Effector memory CD4-positive, alpha-beta T cell (primary cell): ENCODE data around the gene ZNF180.

ENCODE experiments used
- DNase-seq, 3 donors: peaks; one replicate each; pipeline ENCODE4 v3.0.0-alpha.2; 2020
- H3K27ac ChIP-seq: 2 replicates; pipeline ENCODE4 v1.7.0; 2013; ENCODE audit warnings: mild to moderate bottlenecking, low read length, moderate library complexity; ENCODE audit not compliant: insufficient read depth, poor library complexity, severe bottlenecking
- H3K27me3 ChIP-seq: replicated peaks from 2 replicates; pipeline ENCODE4 v1.7.0; 2013; ENCODE audit warnings: mild to moderate bottlenecking, low read length; ENCODE audit not compliant: insufficient read depth, control insufficient read depth, poor library complexity, severe bottlenecking
- H3K36me3 ChIP-seq: 2 replicates; pipeline ENCODE4 v1.7.0; 2013; ENCODE audit warnings: mild to moderate bottlenecking, low read length, moderate library complexity; ENCODE audit not compliant: control insufficient read depth, insufficient read depth
- H3K4me1 ChIP-seq: 2 replicates; pipeline ENCODE4 v1.7.0; 2013; ENCODE audit warnings: low read length, mild to moderate bottlenecking; ENCODE audit not compliant: control insufficient read depth, insufficient read depth, poor library complexity, severe bottlenecking
- H3K4me3 ChIP-seq: 2 replicates; pipeline ENCODE4 v1.7.0; 2013; ENCODE audit warnings: low read length, low read depth, mild to moderate bottlenecking; ENCODE audit not compliant: insufficient read depth, poor library complexity, severe bottlenecking
- H3K9me3 ChIP-seq: 2 replicates; pipeline ENCODE4 v1.7.0; 2013; ENCODE audit warnings: mild to moderate bottlenecking, low read length, moderate library complexity; ENCODE audit not compliant: control insufficient read depth

The ZNF180 gene

DNA sequence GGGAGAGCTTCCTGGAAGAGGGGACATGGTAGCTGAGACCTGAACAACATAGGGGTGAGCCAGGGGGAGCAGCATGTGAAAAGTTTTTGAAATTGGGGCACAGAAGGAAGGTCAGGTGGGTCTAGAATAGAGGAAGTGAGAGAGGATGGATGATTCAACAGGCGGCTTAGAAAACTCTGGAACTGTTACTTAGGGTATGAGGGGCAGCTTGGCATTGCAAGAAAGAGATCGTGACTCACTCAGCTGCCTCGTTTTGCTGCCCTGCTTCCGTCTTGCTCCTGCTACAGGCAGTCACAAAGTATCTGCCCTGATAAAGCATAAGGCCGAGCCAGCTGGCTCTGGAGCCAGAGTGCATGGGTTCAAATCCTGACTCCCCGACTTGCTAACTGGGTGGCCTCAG lies 30.5 kb upstream of the ZNF180 start:
- DNase-seq = no peak
- no peak overlapping the region for H3K4me3 ChIP-seq
- H3K9me3 ChIP-seq = no peaks in the 10 kb centered on the region
- no peaks in the 10 kb centered on the region for H3K4me1 ChIP-seq
- H3K27ac ChIP-seq = no peak overlapping the region
- no peaks in the 10 kb centered on the region for H3K27me3 ChIP-seq
- no peaks in the 10 kb centered on the region for H3K36me3 ChIP-seq

DNA sequence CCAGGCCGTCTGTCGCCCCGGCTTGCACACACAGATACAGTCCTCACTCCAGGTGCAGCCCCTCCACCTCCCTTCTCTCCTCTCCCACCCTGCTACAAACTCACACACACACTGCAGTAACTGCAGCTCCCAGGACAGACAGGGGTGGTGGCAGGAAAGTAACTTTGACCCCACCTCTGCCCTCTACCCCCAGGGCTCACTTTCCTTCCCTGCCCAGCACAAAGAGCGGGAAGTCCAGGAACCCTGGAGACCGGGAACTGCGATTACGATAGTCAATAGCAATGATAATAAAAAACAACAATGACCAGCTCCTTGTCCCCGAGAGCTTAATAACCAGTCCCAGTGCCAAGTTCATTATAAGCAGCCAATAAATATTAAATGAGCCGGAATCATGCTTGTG lies 29.2 kb upstream of the ZNF180 start, which contains the start of gene CEACAM20:
TSS of gene CEACAM20 (minus strand) at position 140 of the 400 bp plus-strand sequence. CDS start 166 bp downstream, outside the sequence.
- Histone ChIP-seq H3K27me3 (no peaks in the 10 kb centered on the region), H3K4me3 (no peak within 1 kb of the TSS), H3K4me1 (no peaks in the 10 kb centered on the region), H3K9me3 (no peaks in the 10 kb centered on the region), H3K27ac (no peak within 1 kb of the TSS), H3K36me3 (no peaks in the 10 kb centered on the region)
- DNase-seq = no peak

DNA sequence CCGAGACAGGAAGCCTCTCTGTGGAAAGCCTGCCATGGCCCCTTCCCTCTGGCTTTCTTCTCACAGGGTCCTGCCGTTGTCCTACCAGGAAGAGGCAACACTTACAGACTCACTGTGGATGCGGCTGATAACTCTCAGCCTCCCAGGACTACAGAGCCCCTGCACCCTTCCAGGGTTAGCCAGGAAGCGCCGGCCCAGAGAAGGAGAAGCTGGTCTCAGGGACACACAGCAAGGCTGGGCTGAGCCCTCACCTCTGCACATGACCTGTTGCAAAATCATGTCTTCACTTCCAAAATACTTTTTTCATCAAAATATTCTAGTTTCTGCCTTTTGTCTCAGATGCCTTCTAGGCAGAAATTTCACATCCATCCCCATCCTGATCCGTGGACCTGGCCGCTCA lies 27.2 kb upstream of the ZNF180 start:
- H3K27me3 ChIP-seq = no peaks in the 10 kb centered on the region
- no peaks in the 10 kb centered on the region for H3K36me3 ChIP-seq
- DNase-seq = no peak
- H3K9me3 ChIP-seq = no peaks in the 10 kb centered on the region
- no peak overlapping the region for H3K27ac ChIP-seq
- no peaks in the 10 kb centered on the region for H3K4me1 ChIP-seq
- no peak overlapping the region for H3K4me3 ChIP-seq

DNA sequence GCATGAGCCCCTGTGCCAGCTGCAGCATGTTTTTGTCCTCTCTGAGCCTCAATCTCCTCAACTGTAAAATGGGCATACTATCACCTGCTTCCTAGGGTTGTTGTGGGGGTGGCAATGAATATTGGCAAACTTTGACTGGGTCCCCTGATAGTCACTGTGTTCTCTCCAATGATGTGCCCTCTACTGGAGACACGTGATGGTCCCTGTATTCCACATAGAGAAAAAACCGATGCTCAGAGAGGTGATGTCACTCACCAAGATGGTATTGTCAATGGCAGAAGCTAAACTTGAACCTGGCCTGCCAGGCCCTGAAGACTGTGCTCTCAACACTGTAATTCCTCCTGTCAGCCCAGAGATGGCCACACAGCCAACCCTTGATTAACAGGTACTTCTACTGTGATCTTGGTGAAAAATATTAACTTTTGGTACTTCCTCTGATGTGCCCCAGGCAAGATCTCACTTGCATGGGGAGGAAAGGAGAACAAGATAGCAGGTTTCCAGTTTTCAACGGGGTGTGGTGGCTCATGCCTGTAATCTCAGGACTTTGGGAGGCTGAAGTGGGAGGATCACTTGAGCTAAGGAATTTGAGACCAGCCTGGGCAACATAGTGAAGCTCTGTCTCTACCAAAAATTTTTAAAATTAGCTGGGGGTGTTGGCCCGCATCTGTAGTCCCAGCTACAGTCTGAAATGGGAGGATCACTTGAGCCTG lies 25.6 kb upstream of the ZNF180 start:
- no peaks in the 10 kb centered on the region for H3K4me1 ChIP-seq
- no peak overlapping the region for H3K27ac ChIP-seq
- no peaks in the 10 kb centered on the region for H3K36me3 ChIP-seq
- no peaks in the 10 kb centered on the region for H3K27me3 ChIP-seq
- no peak for DNase-seq
- H3K9me3 ChIP-seq = no peaks in the 10 kb centered on the region
- H3K4me3 ChIP-seq = no peak overlapping the region

GRCh38 chr19:44521370-44521769 lies 21.0 kb upstream of the ZNF180 start:
- Histone ChIP-seq H3K4me3 (no peak overlapping the region), H3K27me3 (no peaks in the 10 kb centered on the region), H3K36me3 (no peaks in the 10 kb centered on the region), H3K27ac (no peak overlapping the region), H3K9me3 (no peaks in the 10 kb centered on the region), H3K4me1 (no peaks in the 10 kb centered on the region)
- no peak for DNase-seq

DNA sequence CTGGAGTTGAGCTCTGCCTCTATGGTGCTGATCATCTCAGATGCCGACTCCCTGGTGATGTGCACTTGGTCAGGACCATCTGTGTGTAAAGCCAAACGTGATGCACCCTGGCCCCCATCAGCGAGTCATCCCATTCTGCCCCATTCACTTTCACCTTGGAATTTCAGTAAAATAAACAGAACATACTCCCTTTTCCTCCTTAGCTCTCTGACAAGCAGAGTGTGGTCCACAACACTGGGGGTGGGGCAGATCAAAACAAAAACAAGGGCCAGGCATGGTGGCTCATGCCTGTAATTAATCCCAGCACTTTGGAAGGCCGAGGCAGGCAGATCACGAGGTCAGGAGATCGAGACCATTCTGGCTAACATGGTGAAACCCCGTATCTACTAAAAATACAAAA lies 16.8 kb upstream of the ZNF180 start:
- no peak overlapping the region for H3K27ac ChIP-seq
- no peaks in the 10 kb centered on the region for H3K36me3 ChIP-seq
- no peaks in the 10 kb centered on the region for H3K9me3 ChIP-seq
- DNase-seq = no peak
- no peaks in the 10 kb centered on the region for H3K4me1 ChIP-seq
- no peak overlapping the region for H3K4me3 ChIP-seq
- no peaks in the 10 kb centered on the region for H3K27me3 ChIP-seq

DNA sequence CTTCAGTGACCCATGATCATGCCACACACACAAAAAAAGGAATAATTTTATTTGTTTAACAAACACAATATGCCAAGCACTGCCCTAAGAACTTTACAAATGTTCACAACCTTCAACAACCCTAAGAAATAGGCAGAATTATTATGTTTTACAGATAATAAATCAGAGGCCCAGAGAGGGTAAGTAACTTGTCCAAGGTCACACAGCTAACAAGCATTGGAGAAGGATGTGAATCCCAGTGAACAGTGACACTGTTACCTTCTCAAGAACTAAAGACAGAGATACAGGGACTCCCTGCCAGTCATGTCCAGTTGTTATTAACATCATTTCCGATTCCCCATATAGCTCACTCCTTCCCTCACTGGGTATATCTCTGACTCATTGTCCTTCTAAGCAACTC lies 15.6 kb upstream of the ZNF180 start:
- no peaks in the 10 kb centered on the region for H3K4me1 ChIP-seq

GRCh38 chr19:44515031-44515430 lies 14.7 kb upstream of the ZNF180 start:
- Histone ChIP-seq H3K9me3 (no peaks in the 10 kb centered on the region), H3K4me1 (no peaks in the 10 kb centered on the region), H3K36me3 (no peaks in the 10 kb centered on the region), H3K4me3 (no peak overlapping the region), H3K27me3 (no peaks in the 10 kb centered on the region), H3K27ac (no peak overlapping the region)
- DNase-seq = no peak

More for the DNA sequence above, 15.6 kb upstream of the ZNF180 start:
- Histone ChIP-seq H3K4me3 (no peak overlapping the region), H3K27ac (no peak overlapping the region), H3K36me3 (no peaks in the 10 kb centered on the region), H3K27me3 (no peaks in the 10 kb centered on the region), H3K9me3 (no peaks in the 10 kb centered on the region)
- no peak for DNase-seq

DNA sequence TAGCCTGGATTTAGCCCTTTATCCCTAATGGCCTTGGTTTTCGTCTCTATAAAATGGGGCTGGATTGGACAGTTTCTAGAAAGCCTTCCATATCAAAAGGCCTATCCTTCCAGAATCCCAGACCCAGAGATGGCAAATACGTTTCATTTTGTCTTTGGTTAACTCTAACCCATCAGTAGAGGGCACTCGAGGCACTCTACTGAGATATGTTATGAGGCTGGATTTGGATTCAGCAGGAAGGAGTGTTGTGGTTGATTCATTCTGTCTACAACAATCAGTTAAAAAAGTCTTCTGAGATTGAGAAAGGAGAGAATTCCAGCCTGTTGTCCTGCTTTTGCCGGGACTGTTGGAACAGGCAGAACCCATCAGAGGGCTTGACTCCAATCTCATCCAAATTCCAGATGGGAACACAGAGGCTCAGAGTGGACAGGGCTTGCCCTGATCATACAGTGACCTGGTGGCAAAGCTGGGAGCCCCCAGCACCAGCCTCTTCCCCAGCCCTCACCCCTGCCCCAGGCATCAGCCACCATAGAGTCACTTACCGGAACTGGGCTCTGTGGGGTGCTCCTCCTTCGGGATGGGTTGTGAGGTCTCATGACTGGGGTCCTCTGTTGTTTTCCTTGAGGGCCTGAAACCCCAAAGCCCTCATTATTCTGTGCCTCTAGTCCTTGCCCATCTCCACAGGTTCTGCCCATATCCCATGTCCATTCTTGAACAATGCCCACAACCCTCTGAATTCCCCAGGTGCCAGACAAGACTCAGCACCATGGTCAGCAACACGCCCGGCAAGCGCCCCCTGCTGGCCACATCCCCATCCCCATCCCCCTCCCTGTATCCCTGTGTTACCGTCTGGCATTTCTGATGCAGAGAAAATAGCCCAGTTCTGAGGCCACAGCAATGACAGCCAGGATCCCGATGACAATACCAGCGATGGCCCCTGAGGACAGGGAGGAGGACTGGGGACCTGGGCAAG lies 12.3 kb upstream of the ZNF180 start:
- Histone ChIP-seq H3K4me1 (no peaks in the 10 kb centered on the region), H3K9me3 (no peaks in the 10 kb centered on the region), H3K27me3 (no peaks in the 10 kb centered on the region), H3K27ac (no peak overlapping the region), H3K4me3 (no peak overlapping the region), H3K36me3 (no peaks in the 10 kb centered on the region)
- no peak for DNase-seq

DNA sequence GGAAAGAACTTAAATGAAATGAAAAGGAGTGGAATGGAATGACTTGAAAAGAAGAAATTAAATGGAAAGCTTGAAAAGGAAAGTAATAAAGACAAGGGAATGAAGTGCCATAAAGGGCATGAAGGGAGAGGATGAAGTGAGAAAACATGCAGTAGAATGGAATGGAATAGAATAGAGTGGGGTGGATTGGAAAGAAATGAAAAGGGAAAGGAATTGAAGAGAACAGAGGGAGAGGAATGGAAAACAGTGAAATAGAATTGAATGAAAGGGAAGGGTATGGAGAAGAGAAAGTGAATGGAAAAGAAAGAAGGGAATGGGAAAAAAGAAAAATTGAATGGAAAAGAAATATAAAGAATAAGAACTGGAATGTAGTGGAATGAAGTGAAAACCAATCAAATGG lies 9.2 kb upstream of the ZNF180 start:
- no peaks in the 10 kb centered on the region for H3K36me3 ChIP-seq
- H3K4me1 ChIP-seq = no peaks in the 10 kb centered on the region
- H3K4me3 ChIP-seq = no peak overlapping the region
- H3K9me3 ChIP-seq = no peaks in the 10 kb centered on the region
- no peak overlapping the region for H3K27ac ChIP-seq
- no peaks in the 10 kb centered on the region for H3K27me3 ChIP-seq
- DNase-seq = no peak
